Ectodermal cell (in vitro differentiated cells): Measurements from ENCODE around the gene VANGL1.

Source experiments
- H3K27ac ChIP-seq: 2 replicates; pipeline ENCODE4 v1.7.0; 2013; ENCODE audit warnings: mild to moderate bottlenecking, low read depth, low read length; ENCODE audit not compliant: insufficient read depth, poor library complexity, severe bottlenecking
- H3K27me3 ChIP-seq: 2 replicates; pipeline ENCODE4 v1.7.0; 2013; ENCODE audit warnings: mild to moderate bottlenecking, low read length; ENCODE audit not compliant: insufficient read depth, control insufficient read depth, poor library complexity, severe bottlenecking
- H3K36me3 ChIP-seq: one replicate; pipeline ENCODE4 v1.7.0; 2013; ENCODE audit warnings: low read length; ENCODE audit not compliant: control insufficient read depth, insufficient read depth
- H3K4me1 ChIP-seq: one replicate; pipeline ENCODE4 v1.7.0; 2013; ENCODE audit warnings: low read length; ENCODE audit not compliant: control insufficient read depth, insufficient read depth
- H3K4me3 ChIP-seq: 2 replicates; pipeline ENCODE4 v1.7.0; 2013; ENCODE audit warnings: low read depth, low read length, control low read depth; ENCODE audit not compliant: insufficient read depth
- H3K9me3 ChIP-seq: 2 replicates; pipeline ENCODE4 v1.7.0; 2013; ENCODE audit warnings: mild to moderate bottlenecking, low read length, moderate library complexity; ENCODE audit not compliant: control insufficient read depth
- WGBS, 2 experiments: methylation state at CpG; one replicate each; pipeline ENCODE4 v1.1.7; 2013; ENCODE audit warnings: missing lambda C conversion rate in 2 of 2; 5-methylcytosine and 5-hydroxymethylcytosine counted together

VANGL1 gene

GRCh38 chr1:115643225-115643624 lies 1.5 kb downstream of the VANGL1 start:
- Histone ChIP-seq H3K27me3 (peaks cover 22% of the 10 kb centered on the region), H3K9me3 (no peaks in the 10 kb centered on the region), H3K4me3 (peak overlapping the region; percentile 78), H3K36me3 (no peaks in the 10 kb centered on the region), H3K4me1 (peaks cover 6% of the 10 kb centered on the region), H3K27ac (no peak overlapping the region)
- 70% methylated on average over 3 of the region's 4 CpGs; no CpG with 5 or more reads in 1 of the 2 experiments for WGBS, 2 experiments

GRCh38 chr1:115643666-115644065 lies 1.9 kb downstream of the VANGL1 start:
- H3K9me3 ChIP-seq = no peaks in the 10 kb centered on the region
- H3K4me3 ChIP-seq = no peak overlapping the region
- H3K27ac ChIP-seq = no peak overlapping the region
- WGBS, 2 experiments = no CpG with 5 or more reads among the region's 1 CpG
- peaks cover 10% of the 10 kb centered on the region for H3K4me1 ChIP-seq
- H3K36me3 ChIP-seq = no peaks in the 10 kb centered on the region
- peaks cover 26% of the 10 kb centered on the region for H3K27me3 ChIP-seq

GRCh38 chr1:115644109-115644508 lies 2.3 kb downstream of the VANGL1 start:
- Histone ChIP-seq H3K9me3 (no peaks in the 10 kb centered on the region), H3K27me3 (peaks cover 29% of the 10 kb centered on the region), H3K36me3 (no peaks in the 10 kb centered on the region), H3K4me3 (no peak overlapping the region), H3K27ac (no peak overlapping the region), H3K4me1 (peaks cover 13% of the 10 kb centered on the region)
- WGBS, 2 experiments = 83 to 94% methylated on average over 2 of the region's 3 CpGs

- no peak overlapping the region for H3K27ac ChIP-seq
- 77 to 82% methylated on average over 2 of the region's 2 CpGs for WGBS, 2 experiments
Observed at GRCh38 chr1:115647047-115647446, 5.3 kb downstream of the VANGL1 start.

GRCh38 chr1:115647507-115647906 lies 5.7 kb downstream of the VANGL1 start:
- H3K27ac ChIP-seq = no peak overlapping the region
- no peaks in the 10 kb centered on the region for H3K9me3 ChIP-seq
- 95 to 96% methylated on average over 2 of the region's 2 CpGs for WGBS, 2 experiments
- peaks cover 34% of the 10 kb centered on the region for H3K4me1 ChIP-seq
- H3K4me3 ChIP-seq = no peak overlapping the region
- peaks cover 15% of the 10 kb centered on the region for H3K27me3 ChIP-seq
- H3K36me3 ChIP-seq = no peaks in the 10 kb centered on the region

More at GRCh38 chr1:115647047-115647446, 5.3 kb downstream of the VANGL1 start:
- no peaks in the 10 kb centered on the region for H3K9me3 ChIP-seq
- peaks cover 18% of the 10 kb centered on the region for H3K27me3 ChIP-seq
- H3K36me3 ChIP-seq = no peaks in the 10 kb centered on the region
- peaks cover 34% of the 10 kb centered on the region for H3K4me1 ChIP-seq
- H3K4me3 ChIP-seq = no peak overlapping the region

GRCh38 chr1:115647919-115648650 lies 6.3 kb downstream of the VANGL1 start:
- Histone ChIP-seq H3K27ac (no peak overlapping the region), H3K4me3 (no peak overlapping the region), H3K4me1 (peaks cover 31% of the 10 kb centered on the region), H3K9me3 (no peaks in the 10 kb centered on the region), H3K27me3 (peaks cover 13% of the 10 kb centered on the region), H3K36me3 (no peaks in the 10 kb centered on the region)
- 91% methylated on average over 3 of the region's 3 CpGs for WGBS, 2 experiments

- 38 to 42% methylated on average over 13 of the region's 13 CpGs for WGBS, 2 experiments
- Histone ChIP-seq H3K4me1 (peaks cover 32% of the 10 kb centered on the region), H3K27me3 (peaks cover 8% of the 10 kb centered on the region), H3K36me3 (no peaks in the 10 kb centered on the region), H3K9me3 (no peaks in the 10 kb centered on the region), H3K27ac (no peak overlapping the region), H3K4me3 (no peak overlapping the region)
Observed at GRCh38 chr1:115648717-115649691, 7.2 kb downstream of the VANGL1 start.

GRCh38 chr1:115649964-115650363 lies 8.2 kb downstream of the VANGL1 start:
- 4 to 8% methylated on average over 3 of the region's 3 CpGs for WGBS, 2 experiments
- Histone ChIP-seq H3K4me3 (no peak overlapping the region), H3K4me1 (peaks cover 37% of the 10 kb centered on the region), H3K36me3 (no peaks in the 10 kb centered on the region), H3K27me3 (peaks cover 8% of the 10 kb centered on the region), H3K27ac (no peak overlapping the region), H3K9me3 (no peaks in the 10 kb centered on the region)

- H3K27me3 ChIP-seq = peaks cover 8% of the 10 kb centered on the region
- WGBS, 2 experiments = 30 to 45% methylated on average over 3 of the region's 3 CpGs
- no peak overlapping the region for H3K27ac ChIP-seq
- no peaks in the 10 kb centered on the region for H3K9me3 ChIP-seq
- H3K4me1 ChIP-seq = peaks cover 37% of the 10 kb centered on the region
- H3K36me3 ChIP-seq = no peaks in the 10 kb centered on the region
- H3K4me3 ChIP-seq = no peak overlapping the region
Observed at GRCh38 chr1:115650961-115651360, 9.2 kb downstream of the VANGL1 start.

GRCh38 chr1:115651391-115651790 lies 9.6 kb downstream of the VANGL1 start:
- no peak overlapping the region for H3K4me3 ChIP-seq
- H3K4me1 ChIP-seq = peaks cover 37% of the 10 kb centered on the region
- peaks cover 8% of the 10 kb centered on the region for H3K27me3 ChIP-seq
- no peak overlapping the region for H3K27ac ChIP-seq
- WGBS, 2 experiments = 93% methylated on average over 6 to 8 of the region's 8 CpGs
- H3K9me3 ChIP-seq = no peaks in the 10 kb centered on the region
- H3K36me3 ChIP-seq = no peaks in the 10 kb centered on the region
